Measurements from ENCODE around the gene SCUBE1.

Gene SCUBE1

GRCh38 chr22:43209971-43210370, 133.2 kb downstream of the SCUBE1 start:
- DNase-seq = no peak

GRCh38 chr22:43209523-43209890, 133.7 kb downstream of the SCUBE1 start:
- no peak for DNase-seq

- no peak for DNase-seq
These were observed 134.3 kb downstream of the SCUBE1 start for GRCh38 chr22:43208703-43209522.

- no peak for DNase-seq
These were observed 135.1 kb downstream of the SCUBE1 start for GRCh38 chr22:43207849-43208702.

- DNase-seq = no peak
These were observed 135.8 kb downstream of the SCUBE1 start for GRCh38 chr22:43207386-43207785.

GRCh38 chr22:43206509-43207161, 136.5 kb downstream of the SCUBE1 start:
- DNase-seq = no peak

- no peak for DNase-seq
These were observed 137.2 kb downstream of the SCUBE1 start for GRCh38 chr22:43205748-43206508.

- DNase-seq = no peak
These were observed 137.9 kb downstream of the SCUBE1 start for GRCh38 chr22:43205261-43205691.

- no peak for DNase-seq
These were observed 139.6 kb downstream of the SCUBE1 start for GRCh38 chr22:43203471-43203981.

GRCh38 chr22:43202756-43203410, 140.3 kb downstream of the SCUBE1 start:
- no peak for DNase-seq

GRCh38 chr22:43202326-43202725, 140.8 kb downstream of the SCUBE1 start:
- no peak for DNase-seq

- no peak for DNase-seq
These were observed 141.5 kb downstream of the SCUBE1 start for GRCh38 chr22:43201486-43202219.

- no peak for DNase-seq
These were observed 142.6 kb downstream of the SCUBE1 start for GRCh38 chr22:43200555-43200954.

GRCh38 chr22:43200031-43200430, 143.1 kb downstream of the SCUBE1 start:
- no peak for DNase-seq

- no peak for DNase-seq
These were observed 143.6 kb downstream of the SCUBE1 start for GRCh38 chr22:43199541-43199940.

- no peak for DNase-seq
These were observed 144.2 kb downstream of the SCUBE1 start for GRCh38 chr22:43198936-43199335.

- no peak for DNase-seq
These were observed 145.0 kb downstream of the SCUBE1 start for GRCh38 chr22:43198126-43198525.

- DNase-seq = no peak
These were observed 145.8 kb downstream of the SCUBE1 start for GRCh38 chr22:43197271-43197941.

- no peak for DNase-seq
These were observed 151.3 kb downstream of the SCUBE1 start for GRCh38 chr22:43191831-43192230.

GRCh38 chr22:43188829-43189545, 154.2 kb downstream of the SCUBE1 start:
- no peak for DNase-seq
